Measurements from ENCODE around the gene SECISBP2.
"Not testable (repeated sequence)": the region's sequence is repeated elsewhere in the genome, so short reads cannot be mapped to it uniquely, and the experiment has no call there.

SECISBP2 gene

DNA sequence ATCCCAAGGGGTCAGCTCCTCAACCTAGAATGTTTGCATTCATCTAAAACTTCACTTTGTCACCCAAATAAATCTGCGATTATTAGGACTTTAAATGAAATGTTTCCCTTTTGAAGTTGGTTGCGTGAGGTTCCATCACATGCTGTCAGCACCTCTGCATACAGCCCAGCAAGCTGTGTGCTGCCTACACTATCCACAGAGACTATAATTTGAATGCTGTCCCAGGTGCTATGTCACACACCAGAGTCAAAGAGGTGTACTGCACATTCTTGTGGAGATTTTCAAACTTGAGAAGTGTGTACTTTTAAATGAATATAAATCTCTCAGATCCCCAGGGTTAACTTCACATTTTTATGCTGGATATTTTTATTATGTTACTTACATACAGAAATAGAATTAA, 26.6 kb upstream of the SECISBP2 start:
- DNase-seq (ENCODE audit: insufficient read length), result no peak
- TF ChIP-seq POLR2AphosphoS5 (IDR thresholded peaks at IDR 0.05; ENCODE audit: low read depth, low read length) (no peak), TAF1 (IDR thresholded peaks at IDR 0.05; ENCODE audit: borderline replicate concordance, low read depth, low read length) (no peak)
- FAIRE-seq, result no peak

GRCh38 chr9:89293014-89293413, 25.3 kb upstream of the SECISBP2 start:
- no peak for FAIRE-seq
- DNase-seq (ENCODE audit: insufficient read length), result no peak
- TF ChIP-seq POLR2AphosphoS5 (IDR thresholded peaks at IDR 0.05; ENCODE audit: low read depth, low read length), result no peak
- TF ChIP-seq TAF1 (IDR thresholded peaks at IDR 0.05; ENCODE audit: borderline replicate concordance, low read depth, low read length), result no peak
- TF ChIP-seq POLR2A (IDR thresholded peaks at IDR 0.05; ENCODE audit: low read depth, low read length), result no peak

DNA sequence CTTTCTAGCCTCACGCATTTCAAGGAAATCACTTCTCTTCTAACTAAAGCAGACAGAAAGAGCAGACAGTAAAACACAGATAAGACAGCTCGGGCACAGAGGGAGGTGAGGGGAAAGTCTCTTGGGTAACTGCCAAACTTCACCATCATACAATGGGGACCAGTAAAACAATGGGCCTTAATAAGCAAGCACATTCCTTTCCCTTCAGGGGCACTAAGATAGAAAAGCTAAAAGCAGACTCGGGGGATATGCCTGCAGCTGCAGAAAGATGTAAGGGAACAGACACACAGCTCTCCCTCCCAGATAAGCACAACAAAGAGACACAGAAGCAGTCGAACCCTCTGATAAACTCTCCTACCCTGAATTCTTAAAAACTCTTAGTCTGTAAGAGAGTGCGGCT, 22.9 kb upstream of the SECISBP2 start:
- no peak for FAIRE-seq
- no peak for DNase-seq (ENCODE audit: insufficient read length)
- TF ChIP-seq POLR2A (IDR thresholded peaks at IDR 0.05; ENCODE audit: low read depth, low read length) (no peak), POLR2AphosphoS5 (IDR thresholded peaks at IDR 0.05; ENCODE audit: low read depth, low read length) (no peak), TAF1 (IDR thresholded peaks at IDR 0.05; ENCODE audit: borderline replicate concordance, low read depth, low read length) (no peak)

- not testable (repeated sequence) for FAIRE-seq
Observed at GRCh38 chr9:89301996-89302395, 16.3 kb upstream of the SECISBP2 start.

DNA sequence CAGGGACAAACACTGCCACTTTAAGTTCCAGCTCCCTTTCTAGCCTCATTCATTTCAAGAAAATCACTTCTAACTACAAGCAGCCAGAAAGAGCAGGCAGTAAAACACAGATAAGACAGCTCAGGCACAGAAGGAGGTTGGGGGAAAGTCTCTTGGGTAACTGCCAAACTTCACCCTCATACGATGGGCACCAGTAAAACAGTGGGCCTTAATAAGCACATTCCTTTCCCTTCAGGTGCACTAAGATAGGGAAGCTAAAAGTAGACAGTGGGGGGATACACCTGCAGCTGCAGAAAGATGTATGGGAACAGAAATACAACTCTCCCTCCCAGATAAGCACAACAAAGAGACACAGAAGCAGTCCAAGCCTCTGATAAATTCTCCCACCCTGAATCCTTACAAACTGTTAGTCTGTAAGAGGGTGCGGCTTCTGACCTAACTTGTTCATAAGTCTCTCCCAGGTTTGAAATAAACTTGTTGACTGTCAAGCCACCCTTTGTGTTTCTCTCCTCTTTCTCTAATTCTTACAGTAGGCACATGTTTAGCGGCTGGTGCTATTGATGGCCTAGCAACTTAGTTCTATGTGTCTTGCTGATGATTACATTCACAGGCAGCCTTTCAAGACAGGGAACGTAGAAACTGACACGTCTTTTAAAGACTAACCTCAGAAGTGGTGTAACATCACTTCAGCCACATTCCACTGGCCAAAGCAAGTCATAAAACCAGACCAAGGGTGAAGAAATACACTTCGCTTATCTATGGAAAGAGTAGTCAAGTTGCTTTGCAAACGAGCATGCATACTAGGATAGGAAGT, 14.1 kb upstream of the SECISBP2 start:
- peak; percentile 60 for FAIRE-seq

More at GRCh38 chr9:89301996-89302395, 16.3 kb upstream of the SECISBP2 start:
- DNase-seq (ENCODE audit: insufficient read length), result not testable (repeated sequence)

DNA sequence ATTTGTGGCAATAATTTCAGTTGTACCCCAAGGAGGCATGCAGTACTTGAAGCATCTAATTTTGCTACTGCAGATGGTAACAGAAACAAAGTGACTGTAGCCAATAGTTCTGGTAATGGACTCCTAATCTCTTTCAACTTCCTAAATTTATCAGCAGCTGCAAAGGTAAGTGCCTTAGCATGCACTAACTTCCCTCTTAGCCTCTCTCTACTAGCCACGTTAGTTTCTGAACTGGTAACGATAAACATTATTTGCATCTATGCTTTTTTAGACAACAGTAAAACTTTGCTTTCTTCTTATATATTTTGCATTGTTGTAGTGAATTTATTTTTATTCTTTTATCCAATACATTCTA, 13.5 kb upstream of the SECISBP2 start:
- no peak for TF ChIP-seq POLR2AphosphoS5 (IDR thresholded peaks at IDR 0.05; ENCODE audit: low read depth, low read length)
- FAIRE-seq (no peak), DNase-seq (ENCODE audit: insufficient read length) (no peak)

More for the DNA sequence above, 14.1 kb upstream of the SECISBP2 start:
- DNase-seq (ENCODE audit: insufficient read length), result no peak
- TF ChIP-seq POLR2A (IDR thresholded peaks at IDR 0.05; ENCODE audit: low read depth, low read length) (no peak), TAF1 (IDR thresholded peaks at IDR 0.05; ENCODE audit: borderline replicate concordance, low read depth, low read length) (no peak), POLR2AphosphoS5 (IDR thresholded peaks at IDR 0.05; ENCODE audit: low read depth, low read length) (no peak)

DNA sequence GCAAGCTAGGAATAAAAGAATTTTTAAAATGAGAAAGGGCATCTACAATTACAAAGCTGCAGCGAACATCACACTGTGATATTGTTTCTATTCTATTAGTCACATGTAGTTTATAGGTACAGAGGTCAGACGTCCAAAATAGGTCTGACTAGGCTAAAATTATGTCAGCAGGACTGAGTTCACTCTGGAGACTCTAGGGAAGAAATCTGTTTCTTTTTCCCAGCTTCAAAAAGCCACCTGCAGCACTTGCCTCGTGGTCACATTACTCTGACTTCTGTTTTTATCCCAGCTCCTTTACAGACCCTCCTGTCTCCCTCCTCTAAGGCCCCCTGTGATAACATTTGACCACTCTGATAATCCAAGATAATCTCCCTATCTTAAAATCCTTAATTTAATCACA, 12.4 kb upstream of the SECISBP2 start:
- DNase-seq (ENCODE audit: insufficient read length), result no peak

GRCh38 chr9:89309166-89309565, 9.1 kb upstream of the SECISBP2 start:
- TF ChIP-seq POLR2AphosphoS5 (IDR thresholded peaks at IDR 0.05; ENCODE audit: low read depth, low read length), result no peak
- TF ChIP-seq TAF1 (IDR thresholded peaks at IDR 0.05; ENCODE audit: borderline replicate concordance, low read depth, low read length), result no peak
- TF ChIP-seq POLR2A (IDR thresholded peaks at IDR 0.05; ENCODE audit: low read depth, low read length), result no peak
- FAIRE-seq (peak; percentile 70), DNase-seq (ENCODE audit: insufficient read length) (no peak)

More for the DNA sequence above, 12.4 kb upstream of the SECISBP2 start:
- TF ChIP-seq TAF1 (IDR thresholded peaks at IDR 0.05; ENCODE audit: borderline replicate concordance, low read depth, low read length) (no peak), POLR2A (IDR thresholded peaks at IDR 0.05; ENCODE audit: low read depth, low read length) (no peak), POLR2AphosphoS5 (IDR thresholded peaks at IDR 0.05; ENCODE audit: low read depth, low read length) (no peak)
- no peak for FAIRE-seq

DNA sequence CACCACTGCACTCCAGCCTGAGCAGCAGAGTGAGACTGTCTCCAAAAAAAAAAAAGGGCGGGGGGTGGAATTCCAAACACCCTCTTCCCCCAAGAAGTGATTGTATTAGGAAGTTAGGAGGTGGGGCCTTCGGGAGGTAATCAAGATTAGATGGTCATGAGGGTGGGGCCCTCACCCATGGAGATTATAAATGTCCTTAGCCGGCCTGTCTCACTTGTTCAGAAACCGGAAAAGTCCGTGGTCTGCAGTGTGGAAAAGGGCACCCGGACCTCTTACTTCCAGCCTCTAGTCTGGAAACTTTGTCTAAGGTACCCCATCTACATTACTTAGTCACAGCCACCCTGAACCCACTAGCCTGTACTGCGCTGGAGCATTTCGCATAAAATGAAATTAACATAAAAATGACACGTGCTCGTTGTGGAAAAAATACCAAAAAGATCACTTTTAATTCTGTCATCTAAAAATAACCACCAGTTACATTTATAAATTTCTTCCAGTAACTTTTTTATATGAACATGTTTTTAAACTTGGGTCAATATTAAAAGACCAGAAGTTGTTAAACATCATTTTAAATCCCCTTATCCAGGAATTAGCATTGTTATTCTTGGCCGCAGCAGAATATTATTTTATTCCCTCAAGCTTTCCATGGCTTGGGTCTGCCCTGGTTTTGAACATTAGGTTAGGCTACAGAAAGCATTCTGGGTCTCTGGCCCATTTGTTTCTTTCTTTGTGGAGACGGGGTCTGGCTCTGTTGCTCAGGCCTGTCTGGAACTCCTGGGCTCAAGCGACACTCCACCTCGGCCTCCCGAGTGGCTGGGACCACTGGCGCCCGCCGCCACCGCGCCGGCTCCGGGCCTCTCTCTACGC, 8.5 kb upstream of the SECISBP2 start:
- no peak for TF ChIP-seq TAF1 (IDR thresholded peaks at IDR 0.05; ENCODE audit: borderline replicate concordance, low read depth, low read length)
- FAIRE-seq (peak; percentile 53), DNase-seq (ENCODE audit: insufficient read length) (no peak)

GRCh38 chr9:89310475-89311345, 7.6 kb upstream of the SECISBP2 start, which contains the start of gene CKS2:
Gene CKS2, plus strand, starts transcription at chr9:89311195. Its CDS starts 98 bp downstream, at chr9:89311293.
- DNase-seq (ENCODE audit: insufficient read length) (peak; percentile 91), FAIRE-seq (peak; percentile 100)
- TF ChIP-seq POLR2A (IDR thresholded peaks at IDR 0.05; ENCODE audit: low read depth, low read length) (peak; percentile 97), POLR2AphosphoS5 (IDR thresholded peaks at IDR 0.05; ENCODE audit: low read depth, low read length) (peak; percentile 98), TAF1 (IDR thresholded peaks at IDR 0.05; ENCODE audit: borderline replicate concordance, low read depth, low read length) (peak; percentile 92)
